Right lobe of liver (tissue), 6 donors: Measurements from ENCODE around the gene GLP2R. TPM values are rescaled to one million over a fixed set of nuclear protein-coding genes. Genes with fewer than 3 reads are reported as not detected.

Source experiments
- ATAC-seq, 4 donors: fragments of 200-7000 bp; cut with Tn5 transposase; one replicate each; pipeline ENCODE4 v1.9.1; 2020; ENCODE audit warnings: mild to moderate bottlenecking in 4 of 4, moderate library complexity in 4 of 4
- DNase-seq, 3 donors: peaks; one replicate each; pipeline ENCODE4 v3.0.0-alpha.2; 2020
- H3K27ac ChIP-seq, 3 donors: fragments of 200-600 bp; one replicate each; pipeline ENCODE4 v1.8.0; 2022
- H3K27me3 ChIP-seq, 2 donors: fragments of 200-600 bp; one replicate each; pipeline ENCODE4 v1.8.0; 2022
- H3K36me3 ChIP-seq, 4 donors: fragments of 200-600 bp; sonication (generic) in 1 of 4; one replicate each; pipeline versions ENCODE4 v1.5.1 to v1.8.0; 2017 to 2022; ENCODE audit warnings: control low read depth in 1 of 4
- H3K4me1 ChIP-seq, 4 donors: fragments of 200-600 bp; sonication (generic) in 1 of 4; one replicate each; pipeline versions ENCODE4 v1.5.1 to v1.8.0; 2017 to 2022; ENCODE audit warnings: control low read depth in 1 of 4
- H3K4me3 ChIP-seq, 3 donors: fragments of 200-600 bp; one replicate each; pipeline ENCODE4 v1.8.0; 2022
- H3K9me3 ChIP-seq, 4 donors: fragments of 200-600 bp; sonication (generic) in 1 of 4; one replicate each; pipeline versions ENCODE4 v1.5.1 to v1.8.0; 2017 to 2022; ENCODE audit warnings: control low read depth in 1 of 4
- CTCF ChIP-seq, 4 donors: fragments of 200-600 bp in 3 of 4; fragments of 450-650 bp in 1 of 4; IDR thresholded peaks; one replicate each; pipeline versions ENCODE4 v1.5.1 to v1.8.0; 2016 to 2022; ENCODE audit warnings: antibody characterized with exemption in 4 of 4, mild to moderate bottlenecking in 2 of 4
- POLR2A ChIP-seq: fragments of 450-650 bp; IDR thresholded peaks from one replicate; pipeline ENCODE4 v1.6.1; 2017; ENCODE audit warnings: antibody characterized with exemption, mild to moderate bottlenecking
- WGBS: methylation state at CpG from one replicate; pipeline ENCODE4 v1.1.6; 2018; ENCODE audit warnings: low coverage, low lambda C conversion rate; ENCODE audit not compliant: insufficient coverage; ENCODE audit errors: missing lambda C conversion rate; 5-methylcytosine and 5-hydroxymethylcytosine counted together
- intact Hi-C, 2 donors: fragments of 100-400 bp; cut with DNase I; formaldehyde crosslinking; loops; one replicate each; pipeline versions ENCODE4 v1.11.2 to v1.14.1; 2022
- total RNA-seq, 6 experiments: library from RNA; depleted of rRNA in 2 of 6; stranded (reverse); fragments of >200 nt in 2 of 6; fragmentation: NEBNext Ultra II Directional in 3 of 6; extraction: Animal tissue kit (Norgen Biotek cat#: 25700) in 3 of 6; gene quantifications; one replicate each; pipeline versions ENCODE4 v1.1.0 to v1.2.4, GENCODE V29; 2016 to 2023
- donor health status: DM: no; HTN: yes; CAD: no.
- donor health status: DM: no; HTN: no; CAD: no.
- donor health status: DM: no; HTN: no; CAD: no.
- donor health status: DM: no; HTN: yes; CAD: no.
- donor health status: DM: no; HTN: yes; CAD: no.

The GLP2R gene
- total RNA-seq, 6 experiments from 2014 or later = 0.12 to 2.4 (median 0.63) TPM

GRCh38 chr17:9897372-9897968 lies 71.7 kb downstream of the GLP2R start:
- intact Hi-C loops = no loop called here
- Histone ChIP-seq H3K4me3 (no peak overlapping the region), H3K36me3 (no peaks in the 10 kb centered on the region), H3K27me3 (no peaks in the 10 kb centered on the region), H3K4me1 (no peaks in the 10 kb centered on the region), H3K27ac (no peak overlapping the region), H3K9me3 (no peaks in the 10 kb centered on the region)
- no peak for TF ChIP-seq CTCF (IDR thresholded peaks at IDR 0.05)
- no peak for TF ChIP-seq POLR2A
- 68% methylated on average over 10 of the region's 13 CpGs for WGBS
- no peak for ATAC-seq
- DNase-seq = no peak

- ATAC-seq = no peak
Measured at GRCh38 chr17:9898812-9899211, 73.1 kb downstream of the GLP2R start.

GRCh38 chr17:9899280-9900043 lies 73.7 kb downstream of the GLP2R start:
- H3K36me3 ChIP-seq = no peaks in the 10 kb centered on the region
- no peaks in the 10 kb centered on the region for H3K27me3 ChIP-seq
- H3K4me1 ChIP-seq = no peaks in the 10 kb centered on the region
- no peaks in the 10 kb centered on the region for H3K9me3 ChIP-seq
- no peak for DNase-seq
- no peak for TF ChIP-seq POLR2A
- TF ChIP-seq CTCF (IDR thresholded peaks at IDR 0.05) = no peak
- 44% methylated on average over 12 of the region's 21 CpGs for whole genome bisulfite sequencing
- intact Hi-C loops = no loop called here
- ATAC-seq = peak in 2 of 4 donors; percentile 25 to 31
- no peak overlapping the region for H3K4me3 ChIP-seq
- H3K27ac ChIP-seq = no peak overlapping the region

More at GRCh38 chr17:9898812-9899211, 73.1 kb downstream of the GLP2R start:
- intact Hi-C loops = no loop called here
- DNase-seq = no peak
- TF ChIP-seq POLR2A = no peak
- TF ChIP-seq CTCF (IDR thresholded peaks at IDR 0.05) = no peak
- Histone ChIP-seq H3K9me3 (no peaks in the 10 kb centered on the region), H3K4me3 (no peak overlapping the region), H3K27ac (no peak overlapping the region), H3K36me3 (no peaks in the 10 kb centered on the region), H3K27me3 (no peaks in the 10 kb centered on the region), H3K4me1 (no peaks in the 10 kb centered on the region)
- WGBS = 77% methylated on average over 4 of the region's 8 CpGs

GRCh38 chr17:9900044-9900594 lies 74.4 kb downstream of the GLP2R start:
- Histone ChIP-seq H3K27ac (no peak overlapping the region), H3K4me3 (no peak overlapping the region), H3K36me3 (no peaks in the 10 kb centered on the region), H3K9me3 (no peaks in the 10 kb centered on the region), H3K27me3 (no peaks in the 10 kb centered on the region), H3K4me1 (no peaks in the 10 kb centered on the region)
- ATAC-seq (peak in 1 of 4 donors; percentile 9), DNase-seq (no peak)
- intact Hi-C loops = no loop called here
- no peak for TF ChIP-seq POLR2A
- TF ChIP-seq CTCF (IDR thresholded peaks at IDR 0.05) = no peak
- WGBS = 18% methylated on average over 5 of the region's 8 CpGs
